ENCODE measurements around the gene TRPM8.
"Not testable (repeated sequence)": the region's sequence is repeated elsewhere in the genome, so short reads cannot be mapped to it uniquely, and the experiment has no call there.

The TRPM8 gene

GRCh38 chr2:233917116-233917515 lies at the start of gene TRPM8:
Gene TRPM8, plus strand, starts transcription at chr2:233917373. Its CDS starts 9,165 bp downstream, at chr2:233926538.
- no peak for DNase-seq (ENCODE audit: low read depth)

- peak; percentile 46 for DNase-seq (ENCODE audit: low read depth)
These were observed 49.1 kb upstream of the TRPM8 start, which contains the start of gene MSL3B for GRCh38 chr2:233867993-233868532. Gene MSL3B, minus strand, starts transcription at chr2:233868386.

- DNase-seq (ENCODE audit: low read depth): no peak
These were observed 45.7 kb upstream of the TRPM8 start for GRCh38 chr2:233871432-233871831.

- not testable (repeated sequence) for DNase-seq (ENCODE audit: low read depth)
These were observed 45.0 kb upstream of the TRPM8 start for GRCh38 chr2:233872125-233872524.

- no peak for DNase-seq (ENCODE audit: low read depth)
These were observed 34.8 kb upstream of the TRPM8 start for GRCh38 chr2:233882353-233882752.

- DNase-seq (ENCODE audit: low read depth): no peak
These were observed 24.4 kb upstream of the TRPM8 start for GRCh38 chr2:233892793-233893192.

GRCh38 chr2:233896253-233896652 lies 20.9 kb upstream of the TRPM8 start:
- not testable (repeated sequence) for DNase-seq (ENCODE audit: low read depth)

- no peak for DNase-seq (ENCODE audit: low read depth)
These were observed 15.8 kb upstream of the TRPM8 start for GRCh38 chr2:233901367-233901766.

- DNase-seq (ENCODE audit: low read depth): no peak
These were observed 15.3 kb upstream of the TRPM8 start for GRCh38 chr2:233901884-233902283.

GRCh38 chr2:233905945-233906344 lies 11.2 kb upstream of the TRPM8 start:
- no peak for DNase-seq (ENCODE audit: low read depth)

GRCh38 chr2:233907627-233908026 lies 9.5 kb upstream of the TRPM8 start:
- DNase-seq (ENCODE audit: low read depth): no peak

- no peak for DNase-seq (ENCODE audit: low read depth)
These were observed 4.3 kb upstream of the TRPM8 start for GRCh38 chr2:233912691-233913423.

- no peak for DNase-seq (ENCODE audit: low read depth)
These were observed 2.0 kb upstream of the TRPM8 start for GRCh38 chr2:233915128-233915527.

- no peak for DNase-seq (ENCODE audit: low read depth)
These were observed 2.1 kb downstream of the TRPM8 start for GRCh38 chr2:233919319-233919718.

GRCh38 chr2:233919938-233920337 lies 2.8 kb downstream of the TRPM8 start:
- no peak for DNase-seq (ENCODE audit: low read depth)

- DNase-seq (ENCODE audit: low read depth): no peak
These were observed 5.3 kb downstream of the TRPM8 start for GRCh38 chr2:233922471-233922870.

- DNase-seq (ENCODE audit: low read depth): no peak
These were observed 8.2 kb downstream of the TRPM8 start for GRCh38 chr2:233925402-233925801.

GRCh38 chr2:233926806-233927205 lies 9.6 kb downstream of the TRPM8 start:
- no peak for DNase-seq (ENCODE audit: low read depth)

GRCh38 chr2:233928594-233929351 lies 11.6 kb downstream of the TRPM8 start:
- DNase-seq (ENCODE audit: low read depth): no peak

- no peak for DNase-seq (ENCODE audit: low read depth)
These were observed 12.3 kb downstream of the TRPM8 start for GRCh38 chr2:233929352-233930022.

- DNase-seq (ENCODE audit: low read depth): no peak
These were observed 17.4 kb downstream of the TRPM8 start for GRCh38 chr2:233934524-233934923.

GRCh38 chr2:233935426-233935825 lies 18.3 kb downstream of the TRPM8 start:
- DNase-seq (ENCODE audit: low read depth): no peak

GRCh38 chr2:233936089-233936488 lies 18.9 kb downstream of the TRPM8 start:
- DNase-seq (ENCODE audit: low read depth): no peak
